Measurements from ENCODE around the gene RAPH1.
"Not testable (repeated sequence)": the region's sequence is repeated elsewhere in the genome, so short reads cannot be mapped to it uniquely, and the experiment has no call there.

The RAPH1 gene

GRCh38 chr2:203510256-203510940 is 24.7 kb downstream of the RAPH1 start:
- H3K4me3 ChIP-seq (ENCODE audit: low read depth, low read length), result no peak overlapping the region
- no peak for TF ChIP-seq CTCF (conservative IDR thresholded peaks at IDR 0.05; ENCODE audit: low read depth, low read length)
- DNase-seq (ENCODE audit: low read depth), result no peak

- DNase-seq (ENCODE audit: low read depth); H3K4me3 ChIP-seq (ENCODE audit: low read depth, low read length): not testable (repeated sequence)
These were observed 31.6 kb downstream of the RAPH1 start for GRCh38 chr2:203503460-203503859.

- H3K4me3 ChIP-seq (ENCODE audit: low read depth, low read length), result no peak overlapping the region
- no peak for DNase-seq (ENCODE audit: low read depth)
- no peak for TF ChIP-seq CTCF (conservative IDR thresholded peaks at IDR 0.05; ENCODE audit: low read depth, low read length)
These were observed 33.2 kb downstream of the RAPH1 start for GRCh38 chr2:203501873-203502272.

GRCh38 chr2:203500951-203501350 is 34.1 kb downstream of the RAPH1 start:
- no peak overlapping the region for H3K4me3 ChIP-seq (ENCODE audit: low read depth, low read length)
- DNase-seq (ENCODE audit: low read depth), result no peak
- TF ChIP-seq CTCF (conservative IDR thresholded peaks at IDR 0.05; ENCODE audit: low read depth, low read length), result no peak

GRCh38 chr2:203500297-203500696 is 34.8 kb downstream of the RAPH1 start:
- TF ChIP-seq CTCF (conservative IDR thresholded peaks at IDR 0.05; ENCODE audit: low read depth, low read length), result no peak
- DNase-seq (ENCODE audit: low read depth), result no peak
- no peak overlapping the region for H3K4me3 ChIP-seq (ENCODE audit: low read depth, low read length)

- no peak overlapping the region for H3K4me3 ChIP-seq (ENCODE audit: low read depth, low read length)
- peak; percentile 81 for DNase-seq (ENCODE audit: low read depth)
- no peak for TF ChIP-seq CTCF (conservative IDR thresholded peaks at IDR 0.05; ENCODE audit: low read depth, low read length)
These were observed 36.9 kb downstream of the RAPH1 start for GRCh38 chr2:203498161-203498560.

- peak; percentile 13 for DNase-seq (ENCODE audit: low read depth)
- no peak for TF ChIP-seq CTCF (conservative IDR thresholded peaks at IDR 0.05; ENCODE audit: low read depth, low read length)
- no peak overlapping the region for H3K4me3 ChIP-seq (ENCODE audit: low read depth, low read length)
These were observed 42.1 kb downstream of the RAPH1 start for GRCh38 chr2:203492965-203493364.
